Aorta (tissue), 5 donors: Measurements from ENCODE around the gene FGF9. TPM values are rescaled to one million over a fixed set of nuclear protein-coding genes. Genes with fewer than 3 reads are reported as not detected.

Experiments used
- ATAC-seq: fragments of 200-7000 bp; cut with Tn5 transposase; one replicate; pipeline ENCODE4 v1.9.1; 2022; ENCODE audit warnings: moderate library complexity; ENCODE audit not compliant: low FRiP score
- DNase-seq, 2 donors: peaks; one replicate each; pipeline ENCODE4 v3.0.0-alpha.2; 2020
- H3K27ac ChIP-seq, 2 donors: one replicate each; pipeline ENCODE4 v1.5.1; 2013; ENCODE audit warnings: low read length in 2 of 2, mild to moderate bottlenecking in 2 of 2, moderate library complexity in 2 of 2, control low read depth in 1 of 2, inconsistent platforms in 1 of 2, low read depth in 1 of 2
- H3K27me3 ChIP-seq, 2 donors: one replicate each; pipeline ENCODE4 v1.6.1; 2013; ENCODE audit warnings: control low read depth in 1 of 2, low read length in 1 of 2, mild to moderate bottlenecking in 1 of 2, moderate library complexity in 1 of 2; ENCODE audit not compliant: insufficient read depth in 2 of 2, control insufficient read depth in 1 of 2
- H3K36me3 ChIP-seq, 2 donors: one replicate each; pipeline ENCODE4 v1.6.1; 2013; ENCODE audit warnings: control low read depth in 1 of 2, low read length in 1 of 2, mild to moderate bottlenecking in 1 of 2; ENCODE audit not compliant: insufficient read depth in 2 of 2, control insufficient read depth in 1 of 2
- H3K4me1 ChIP-seq, 2 donors: one replicate each; pipeline ENCODE4 v1.6.1; 2013; ENCODE audit warnings: low read length in 2 of 2, control low read depth in 1 of 2, mild to moderate bottlenecking in 1 of 2, moderate library complexity in 1 of 2; ENCODE audit not compliant: insufficient read depth in 2 of 2, control insufficient read depth in 1 of 2
- H3K4me3 ChIP-seq, 2 donors: one replicate each; pipeline ENCODE4 v1.5.1; 2013; ENCODE audit warnings: low read length in 2 of 2, control low read depth in 1 of 2, mild to moderate bottlenecking in 1 of 2
- H3K9me3 ChIP-seq: one replicate; pipeline ENCODE4 v1.6.1; 2013; ENCODE audit warnings: mild to moderate bottlenecking, low read length; ENCODE audit not compliant: control insufficient read depth
- WGBS, 2 donors: extraction: QIAGEN DNeasy Blood & Tissue Kit; methylation state at CpG; one replicate each; pipeline ENCODE4 v1.1.7; 2013; 5-methylcytosine and 5-hydroxymethylcytosine counted together
- intact Hi-C, 2 donors: fragments of 100-400 bp; cut with DNase I; formaldehyde crosslinking; loops; one replicate each; pipeline versions ENCODE4 v1.14.2 to v1.15.0; 2022
- polyA plus RNA-seq, 2 donors: library from polyadenylated mRNA; stranded (reverse); fragments of 200-250 nt; gene quantifications; one replicate each; pipeline ENCODE4 v1.2.3, GENCODE V29; 2013
- total RNA-seq, 2 donors: library from RNA; stranded (reverse); fragmentation: NEBNext Ultra II Directional; extraction: Animal tissue kit (Norgen Biotek cat#: 25700); gene quantifications; one replicate each; pipeline ENCODE4 v1.2.1, GENCODE V29; 2021
- donor health status: healthy with polysubstance abuse.
- donor health status: Bipolar disorder and iron deficiency.
- donor health status: DM: no; HTN: no; CAD: no.
- donor health status: DM: no; HTN: no; CAD: no.
- donor health status: DM: yes; HTN: yes; CAD: no.

Gene FGF9
- total and polyA plus RNA-seq, 4 donors, result 0.62 to 6.1 TPM; not detected in 2

GRCh38 chr13:21684576-21684975 lies 13.7 kb downstream of the FGF9 start:
- Histone ChIP-seq H3K27ac (no peak overlapping the region), H3K27me3 (no peaks in the 10 kb centered on the region), H3K9me3 (no peaks in the 10 kb centered on the region), H3K4me3 (no peak overlapping the region), H3K36me3 (no peaks in the 10 kb centered on the region), H3K4me1 (no peaks in the 10 kb centered on the region)
- intact Hi-C loops, result no loop called here
- DNase-seq, result no peak
- no peak for ATAC-seq
- 79 to 87% methylated on average over 2 of the region's 2 CpGs for WGBS, 2 donors

DNA sequence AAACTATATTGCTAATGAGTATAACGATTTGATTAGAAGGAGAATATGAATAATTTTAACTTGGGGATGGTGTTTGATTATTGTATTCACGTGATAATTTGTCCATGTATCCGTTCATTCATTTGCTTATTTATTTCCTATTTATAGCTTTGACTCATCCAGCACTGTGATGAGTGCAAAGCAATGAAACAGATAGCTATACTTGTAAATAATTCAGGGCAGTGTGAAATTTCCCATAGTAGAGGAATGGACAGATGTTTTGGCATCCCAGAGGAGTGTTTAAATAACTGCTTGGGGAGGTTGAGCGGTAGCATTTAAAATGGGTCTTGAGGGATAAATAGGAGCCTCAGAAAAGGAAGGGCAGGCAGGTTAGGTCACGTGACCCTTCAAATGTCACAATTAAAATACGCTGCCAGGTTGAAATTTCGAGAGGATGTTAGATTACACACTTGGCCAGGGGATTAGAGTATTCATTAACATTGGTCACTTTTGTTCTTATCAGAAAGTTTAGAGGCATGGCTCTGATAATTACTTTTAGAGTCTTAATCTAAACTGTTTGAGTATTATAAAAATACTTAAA lies 14.7 kb downstream of the FGF9 start:
- Histone ChIP-seq H3K36me3 (no peaks in the 10 kb centered on the region), H3K4me1 (no peaks in the 10 kb centered on the region), H3K27me3 (no peaks in the 10 kb centered on the region), H3K4me3 (no peak overlapping the region), H3K27ac (no peak overlapping the region), H3K9me3 (no peaks in the 10 kb centered on the region)
- DNase-seq, result no peak
- no peak for ATAC-seq
- 85 to 87% methylated on average over 7 of the region's 7 CpGs for WGBS, 2 donors
- intact Hi-C loops, result no loop called here

DNA sequence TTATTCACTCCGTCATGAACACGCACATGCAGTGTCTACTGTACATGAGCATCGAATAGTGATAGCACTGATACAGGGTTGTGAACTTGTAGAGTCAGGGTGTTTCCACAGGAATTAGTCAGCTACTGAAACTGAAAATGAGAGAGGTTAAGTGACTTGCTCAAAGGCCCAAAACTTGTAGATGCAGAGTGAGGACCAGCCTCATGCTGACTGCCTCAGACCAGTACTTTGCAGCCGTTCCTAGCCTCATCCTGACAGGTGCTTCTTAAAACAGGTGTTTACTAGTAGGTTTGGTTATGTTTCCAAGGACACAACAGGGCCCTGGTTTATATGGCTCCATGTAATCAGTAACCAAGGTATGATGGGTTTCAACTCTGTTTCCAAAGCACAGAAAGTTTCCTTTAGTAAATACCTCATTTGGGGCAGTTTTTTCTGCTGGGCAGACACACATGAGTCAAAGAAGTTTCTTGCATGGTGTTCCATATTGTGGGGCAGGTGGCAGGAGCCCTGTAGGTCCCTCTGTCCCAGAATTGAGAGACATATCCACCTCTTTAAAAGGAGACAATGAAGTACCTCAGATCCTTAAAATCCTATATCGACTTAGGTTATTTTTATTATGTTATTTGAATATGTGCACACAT lies 16.0 kb downstream of the FGF9 start:
- Histone ChIP-seq H3K9me3 (no peaks in the 10 kb centered on the region), H3K27ac (no peak overlapping the region), H3K36me3 (no peaks in the 10 kb centered on the region), H3K4me1 (no peaks in the 10 kb centered on the region), H3K27me3 (no peaks in the 10 kb centered on the region), H3K4me3 (no peak overlapping the region)
- DNase-seq, result no peak
- WGBS, 2 donors, result 86 to 87% methylated on average over 5 of the region's 5 CpGs
- no peak for ATAC-seq
- intact Hi-C loops, result no loop called here

GRCh38 chr13:21688056-21688455 lies 17.2 kb downstream of the FGF9 start:
- Histone ChIP-seq H3K27ac (no peak overlapping the region), H3K4me3 (no peak overlapping the region), H3K4me1 (no peaks in the 10 kb centered on the region), H3K36me3 (no peaks in the 10 kb centered on the region), H3K27me3 (no peaks in the 10 kb centered on the region), H3K9me3 (no peaks in the 10 kb centered on the region)
- DNase-seq (no peak), ATAC-seq (no peak)
- WGBS, 2 donors, result 82 to 83% methylated on average over 8 of the region's 8 CpGs
- intact Hi-C loops, result no loop called here

DNA sequence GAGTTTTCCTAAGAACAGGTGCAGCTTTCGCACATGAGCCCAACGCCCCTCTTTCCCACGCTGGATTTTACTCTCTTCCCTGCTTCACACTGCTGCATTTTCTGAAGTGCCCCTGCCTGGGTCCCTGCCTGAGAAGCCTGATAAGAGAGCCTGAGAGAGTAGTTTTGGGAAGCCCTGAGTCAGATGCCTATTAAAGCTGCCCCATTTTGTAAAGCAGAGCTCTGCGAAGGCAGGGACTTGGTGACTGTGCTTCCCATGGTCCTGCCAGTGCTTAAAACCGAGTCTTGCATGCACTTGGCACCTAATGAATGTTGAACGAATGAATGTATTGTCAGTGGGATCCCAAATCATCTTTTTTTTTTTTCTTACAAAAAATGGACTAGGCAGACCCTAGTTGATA lies 18.2 kb downstream of the FGF9 start:
- intact Hi-C loops, result no loop called here
- 86 to 88% methylated on average over 6 of the region's 6 CpGs for WGBS, 2 donors
- Histone ChIP-seq H3K36me3 (no peaks in the 10 kb centered on the region), H3K4me3 (no peak overlapping the region), H3K9me3 (no peaks in the 10 kb centered on the region), H3K27ac (no peak overlapping the region), H3K27me3 (no peaks in the 10 kb centered on the region), H3K4me1 (no peaks in the 10 kb centered on the region)
- no peak for DNase-seq
- ATAC-seq, result no peak

GRCh38 chr13:21690955-21691354 lies 20.1 kb downstream of the FGF9 start:
- no peaks in the 10 kb centered on the region for H3K9me3 ChIP-seq
- H3K27me3 ChIP-seq, result no peaks in the 10 kb centered on the region
- WGBS, 2 donors, result 85 to 88% methylated on average over 2 of the region's 2 CpGs
- ATAC-seq (no peak), DNase-seq (no peak)
- no peak overlapping the region for H3K27ac ChIP-seq
- no peaks in the 10 kb centered on the region for H3K36me3 ChIP-seq
- H3K4me3 ChIP-seq, result no peak overlapping the region
- intact Hi-C loops, result no loop called here
- H3K4me1 ChIP-seq, result no peaks in the 10 kb centered on the region

GRCh38 chr13:21691500-21691899 lies 20.6 kb downstream of the FGF9 start:
- DNase-seq (no peak), ATAC-seq (no peak)
- intact Hi-C loops, result no loop called here
- H3K4me3 ChIP-seq, result no peak overlapping the region
- H3K9me3 ChIP-seq, result no peaks in the 10 kb centered on the region
- H3K4me1 ChIP-seq, result no peaks in the 10 kb centered on the region
- no peaks in the 10 kb centered on the region for H3K27me3 ChIP-seq
- H3K36me3 ChIP-seq, result no peaks in the 10 kb centered on the region
- 83 to 84% methylated on average over 10 of the region's 10 CpGs for WGBS, 2 donors
- H3K27ac ChIP-seq, result no peak overlapping the region

DNA sequence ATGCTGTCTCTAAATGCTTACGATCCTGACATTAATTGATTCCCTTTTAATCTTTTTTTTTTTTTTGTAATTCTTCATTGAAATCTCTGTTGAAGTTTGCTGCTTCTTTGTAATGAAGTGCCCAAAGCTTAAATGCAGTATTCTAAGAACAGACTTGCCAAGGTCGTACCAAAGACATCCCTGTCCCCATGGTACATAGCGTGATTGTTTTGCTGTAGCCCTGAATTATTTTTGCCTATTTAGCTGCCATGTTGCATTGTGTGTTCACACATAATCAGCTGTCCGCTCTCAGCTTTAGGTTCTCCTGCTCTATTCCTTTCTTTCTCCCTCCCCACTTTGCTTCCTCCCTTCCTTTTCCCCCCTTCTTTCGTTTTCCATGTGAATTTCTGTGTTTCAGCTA lies 21.1 kb downstream of the FGF9 start:
- H3K27me3 ChIP-seq, result no peaks in the 10 kb centered on the region
- DNase-seq (no peak), ATAC-seq (no peak)
- no peaks in the 10 kb centered on the region for H3K4me1 ChIP-seq
- H3K4me3 ChIP-seq, result no peak overlapping the region
- intact Hi-C loops, result no loop called here
- H3K36me3 ChIP-seq, result no peaks in the 10 kb centered on the region
- WGBS, 2 donors, result 85% methylated on average over 5 of the region's 5 CpGs
- no peak overlapping the region for H3K27ac ChIP-seq
- H3K9me3 ChIP-seq, result no peaks in the 10 kb centered on the region

GRCh38 chr13:21694831-21695230 lies 24.0 kb downstream of the FGF9 start:
- DNase-seq (no peak), ATAC-seq (no peak)
- 74 to 83% methylated on average over 4 of the region's 4 CpGs for WGBS, 2 donors
- no peaks in the 10 kb centered on the region for H3K9me3 ChIP-seq
- intact Hi-C loops, result no loop called here
- no peaks in the 10 kb centered on the region for H3K27me3 ChIP-seq
- H3K4me3 ChIP-seq, result no peak overlapping the region
- no peaks in the 10 kb centered on the region for H3K4me1 ChIP-seq
- H3K36me3 ChIP-seq, result no peaks in the 10 kb centered on the region
- H3K27ac ChIP-seq, result no peak overlapping the region
